Colonic mucosa (tissue), 4 donors: ENCODE data around the gene GTPBP6. TPM values are rescaled to one million over a fixed set of nuclear protein-coding genes. Genes with fewer than 3 reads are reported as not detected.

Experiments
- DNase-seq: peaks from one replicate; pipeline ENCODE4 v3.0.0-alpha.2; 2020
- H3K27ac ChIP-seq: fragments of 200-600 bp; one replicate; pipeline ENCODE4 v1.8.0; 2021
- H3K27me3 ChIP-seq: fragments of 200-600 bp; one replicate; pipeline ENCODE4 v1.8.0; 2021
- H3K36me3 ChIP-seq: fragments of 200-600 bp; one replicate; pipeline ENCODE4 v1.8.0; 2021
- H3K4me1 ChIP-seq: fragments of 200-600 bp; one replicate; pipeline ENCODE4 v1.8.0; 2021; ENCODE audit warnings: mild to moderate bottlenecking
- H3K4me3 ChIP-seq: fragments of 200-600 bp; one replicate; pipeline ENCODE4 v1.8.0; 2021
- H3K9ac ChIP-seq, 2 donors: one replicate each; pipeline ENCODE4 v1.7.0; 2013; ENCODE audit warnings: control low read depth in 2 of 2, low read depth in 2 of 2, low read length in 2 of 2
- H3K9me3 ChIP-seq: fragments of 200-600 bp; one replicate; pipeline ENCODE4 v1.8.0; 2021
- CTCF ChIP-seq: fragments of 200-600 bp; IDR thresholded peaks from one replicate; pipeline ENCODE4 v1.8.0; 2022; ENCODE audit warnings: antibody characterized with exemption, mild to moderate bottlenecking
- intact Hi-C: fragments of 100-400 bp; cut with DNase I; formaldehyde crosslinking; loops from one replicate; pipeline ENCODE4 v1.14.1; 2022
- total RNA-seq, 2 donors: library from RNA; stranded (reverse); fragmentation: NEBNext Ultra II Directional in 1 of 2; extraction: Animal tissue kit (Norgen Biotek cat#: 25700) in 1 of 2; gene quantifications; one replicate each; pipeline ENCODE4 v1.2.1, GENCODE V29; 2021
- donor health status: healthy.
- donor health status: DM: no; HTN: no; CAD: no.
- donor health status: DM: no; HTN: no; CAD: no.

The GTPBP6 gene
- total RNA-seq, 2 donors from 2014 or later: 44.4 to 81.1 TPM

- Histone ChIP-seq H3K9ac (no peak overlapping the region), H3K4me1 (no peaks in the 10 kb centered on the region), H3K27ac (no peak overlapping the region), H3K4me3 (no peak overlapping the region), H3K27me3 (no peaks in the 10 kb centered on the region), H3K9me3 (no peaks in the 10 kb centered on the region), H3K36me3 (peaks cover 5% of the 10 kb centered on the region)
- no peak for TF ChIP-seq CTCF
- no peak for DNase-seq
- intact Hi-C loops: no loop called here
Measured at GRCh38 chrX:313546-313945, 5.0 kb downstream of the GTPBP6 start.

GRCh38 chrX:312621-313331, 5.8 kb downstream of the GTPBP6 start:
- peaks cover 5% of the 10 kb centered on the region for H3K36me3 ChIP-seq
- no peak for DNase-seq
- no peak overlapping the region for H3K4me3 ChIP-seq
- no peak overlapping the region for H3K27ac ChIP-seq
- no peak overlapping the region for H3K9ac ChIP-seq
- no peaks in the 10 kb centered on the region for H3K4me1 ChIP-seq
- intact Hi-C loops: no loop called here
- no peaks in the 10 kb centered on the region for H3K9me3 ChIP-seq
- TF ChIP-seq CTCF: no peak
- no peaks in the 10 kb centered on the region for H3K27me3 ChIP-seq

GRCh38 chrX:311156-312129, 7.2 kb downstream of the GTPBP6 start:
- H3K9ac ChIP-seq: no peak overlapping the region
- intact Hi-C loops: no loop called here
- DNase-seq: no peak
- H3K4me3 ChIP-seq: no peak overlapping the region
- H3K27ac ChIP-seq: no peak overlapping the region
- no peaks in the 10 kb centered on the region for H3K27me3 ChIP-seq
- no peaks in the 10 kb centered on the region for H3K4me1 ChIP-seq
- TF ChIP-seq CTCF: no peak
- H3K9me3 ChIP-seq: no peaks in the 10 kb centered on the region
- peaks cover 5% of the 10 kb centered on the region for H3K36me3 ChIP-seq

GRCh38 chrX:310621-311155, 7.9 kb downstream of the GTPBP6 start:
- TF ChIP-seq CTCF: no peak
- Histone ChIP-seq H3K9ac (no peak overlapping the region), H3K27ac (no peak overlapping the region), H3K4me3 (no peak overlapping the region), H3K27me3 (no peaks in the 10 kb centered on the region), H3K36me3 (peaks cover 9% of the 10 kb centered on the region), H3K9me3 (no peaks in the 10 kb centered on the region), H3K4me1 (no peaks in the 10 kb centered on the region)
- intact Hi-C loops: no loop called here
- DNase-seq: no peak

- no peak for DNase-seq
- intact Hi-C loops: no loop called here
- Histone ChIP-seq H3K9me3 (no peaks in the 10 kb centered on the region), H3K4me3 (no peak overlapping the region), H3K27me3 (no peaks in the 10 kb centered on the region), H3K9ac (no peak overlapping the region), H3K36me3 (peaks cover 4% of the 10 kb centered on the region), H3K4me1 (no peaks in the 10 kb centered on the region), H3K27ac (no peak overlapping the region)
- TF ChIP-seq CTCF: no peak
Measured at GRCh38 chrX:308821-309520, 9.6 kb downstream of the GTPBP6 start.
